ENCODE results near the gene FBXW8.

Gene FBXW8, protein sequence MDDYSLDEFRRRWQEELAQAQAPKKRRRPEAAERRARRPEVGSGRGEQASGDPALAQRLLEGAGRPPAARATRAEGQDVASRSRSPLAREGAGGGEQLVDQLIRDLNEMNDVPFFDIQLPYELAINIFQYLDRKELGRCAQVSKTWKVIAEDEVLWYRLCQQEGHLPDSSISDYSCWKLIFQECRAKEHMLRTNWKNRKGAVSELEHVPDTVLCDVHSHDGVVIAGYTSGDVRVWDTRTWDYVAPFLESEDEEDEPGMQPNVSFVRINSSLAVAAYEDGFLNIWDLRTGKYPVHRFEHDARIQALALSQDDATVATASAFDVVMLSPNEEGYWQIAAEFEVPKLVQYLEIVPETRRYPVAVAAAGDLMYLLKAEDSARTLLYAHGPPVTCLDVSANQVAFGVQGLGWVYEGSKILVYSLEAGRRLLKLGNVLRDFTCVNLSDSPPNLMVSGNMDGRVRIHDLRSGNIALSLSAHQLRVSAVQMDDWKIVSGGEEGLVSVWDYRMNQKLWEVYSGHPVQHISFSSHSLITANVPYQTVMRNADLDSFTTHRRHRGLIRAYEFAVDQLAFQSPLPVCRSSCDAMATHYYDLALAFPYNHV

DNA sequence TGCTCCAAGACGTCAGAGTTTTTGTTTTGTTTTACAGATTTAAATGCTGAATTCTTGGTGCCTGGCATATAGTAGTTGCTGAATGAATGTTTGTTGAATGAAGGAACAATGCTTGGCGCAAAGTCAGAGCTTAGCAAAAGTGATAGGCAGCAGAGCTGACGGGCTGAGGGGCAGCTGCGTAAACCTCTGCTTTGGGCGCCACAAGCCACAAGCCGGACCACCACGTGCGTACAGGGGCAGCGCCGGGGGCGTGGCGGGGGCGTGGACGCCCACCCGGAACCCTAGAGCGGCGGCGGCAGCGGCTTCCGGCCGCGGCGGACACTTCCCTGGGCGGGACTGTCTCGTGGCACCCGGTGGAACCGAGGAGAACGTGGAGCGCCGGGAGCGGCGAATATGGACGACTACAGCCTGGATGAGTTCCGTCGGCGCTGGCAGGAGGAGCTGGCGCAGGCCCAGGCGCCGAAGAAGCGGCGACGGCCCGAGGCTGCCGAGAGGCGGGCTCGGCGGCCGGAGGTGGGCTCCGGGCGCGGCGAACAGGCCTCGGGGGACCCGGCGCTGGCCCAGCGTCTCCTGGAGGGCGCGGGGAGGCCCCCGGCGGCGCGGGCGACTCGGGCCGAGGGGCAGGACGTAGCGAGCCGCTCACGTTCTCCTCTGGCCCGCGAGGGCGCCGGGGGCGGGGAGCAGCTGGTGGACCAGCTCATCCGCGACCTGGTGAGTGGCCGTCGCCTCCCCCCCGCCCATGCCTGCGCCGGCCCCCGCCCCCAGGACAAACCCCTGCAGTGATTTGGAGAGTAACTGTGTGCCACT lies at the start of gene FBXW8:
TSS of gene FBXW8 (plus strand) at position 306 of the 807 bp plus-strand sequence. CDS start at position 394, 88 bp downstream.
- no peak for FAIRE-seq

DNA sequence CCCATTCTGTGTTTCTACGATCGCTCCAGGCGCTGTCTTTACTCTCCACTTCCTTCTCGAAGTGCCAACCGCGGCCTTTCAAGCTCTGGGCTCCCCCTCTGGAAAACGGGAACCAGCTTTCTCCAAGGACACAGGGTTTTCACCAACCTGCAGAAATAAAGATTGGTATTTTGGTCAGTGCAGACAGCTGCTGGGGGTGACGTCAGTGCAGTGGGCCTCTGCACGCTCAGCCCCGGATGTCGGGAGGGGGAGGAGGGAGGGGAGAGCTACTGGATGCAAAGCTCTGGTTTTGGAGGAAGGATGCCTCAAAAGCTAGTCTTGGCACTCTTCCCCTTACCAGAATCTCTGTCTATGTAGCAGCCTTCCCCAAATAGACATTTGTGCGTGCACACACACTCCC lies 49.4 kb upstream of the FBXW8 start:
- no peak for FAIRE-seq

DNA sequence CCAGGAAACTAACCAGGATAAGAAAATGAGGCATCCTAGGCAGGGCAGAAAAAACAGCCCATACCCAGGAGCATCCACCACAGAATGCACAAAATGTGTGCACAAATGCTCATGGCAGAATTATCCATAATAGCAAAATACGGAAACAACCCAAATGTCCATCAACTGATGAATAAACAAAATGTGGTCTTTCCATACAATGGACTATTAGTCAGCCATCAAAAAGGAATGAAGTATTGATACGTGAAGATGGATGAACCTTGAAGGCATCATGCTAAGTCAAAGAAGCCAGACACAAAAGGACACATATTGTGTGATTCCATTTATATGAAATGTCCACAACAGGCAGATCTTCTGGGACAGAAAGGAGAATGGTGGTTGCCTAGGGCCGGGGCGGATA lies 48.6 kb upstream of the FBXW8 start:
- FAIRE-seq, result no peak

DNA sequence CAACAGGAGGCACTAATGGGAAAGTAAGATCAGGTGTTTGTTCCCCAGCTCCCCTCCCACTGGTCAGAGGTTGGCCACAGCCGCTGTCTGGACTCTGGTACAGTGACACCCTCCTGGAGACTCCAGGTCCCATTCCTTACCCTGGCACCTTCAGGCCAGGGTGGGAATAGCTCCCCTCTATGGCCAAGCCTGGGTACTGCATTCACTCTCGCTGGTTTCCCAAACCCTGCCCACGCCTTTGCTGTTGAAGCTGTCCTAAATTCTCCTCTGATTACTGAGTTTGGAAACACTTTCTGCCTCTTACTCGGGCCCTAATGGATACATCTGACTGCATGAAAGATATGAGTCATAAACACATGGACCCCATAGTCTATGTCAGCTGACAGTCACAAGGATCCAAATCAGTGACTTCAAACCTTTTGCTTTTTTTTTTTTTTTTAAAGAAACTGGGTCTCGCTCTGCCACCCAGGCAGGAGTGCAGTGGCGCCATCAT lies 47.4 kb upstream of the FBXW8 start:
- FAIRE-seq, result no peak

DNA sequence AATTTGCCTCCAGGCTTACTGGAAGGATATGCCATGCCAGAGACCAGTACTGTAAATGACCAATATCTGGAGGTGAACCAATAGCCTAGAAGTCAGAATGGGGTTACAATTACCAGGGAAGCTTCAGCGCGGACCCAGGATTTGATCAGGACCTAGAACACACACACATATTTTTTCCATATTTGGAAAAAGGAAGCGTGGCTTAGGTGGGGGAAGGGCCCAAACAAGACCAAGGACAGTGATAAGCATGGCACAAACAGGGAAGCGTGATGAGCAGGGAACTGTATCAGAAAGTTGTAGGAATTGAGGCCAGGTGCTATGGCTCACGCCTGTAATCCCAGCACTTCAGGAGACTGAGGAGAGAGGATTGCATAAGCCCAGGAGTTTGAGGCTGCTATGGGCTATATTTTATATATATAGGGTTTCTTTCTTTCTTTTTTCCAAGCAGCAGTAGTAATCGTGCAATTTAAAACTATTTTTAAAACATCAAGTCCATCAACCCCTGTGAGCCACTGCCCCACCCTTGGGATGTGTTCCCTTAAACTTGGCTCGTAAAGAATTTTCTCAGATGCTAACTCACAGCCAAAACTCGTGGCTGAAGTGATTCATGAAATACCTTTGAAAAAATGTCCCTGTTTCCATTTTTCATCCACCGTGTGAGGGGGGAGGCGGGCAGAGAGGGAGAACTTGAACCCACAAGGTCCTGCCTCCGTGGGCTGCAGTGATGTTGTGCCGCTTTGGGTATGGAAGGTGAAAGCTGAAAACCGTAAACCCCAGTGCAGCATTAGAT lies 46.2 kb upstream of the FBXW8 start:
- no peak for FAIRE-seq

DNA sequence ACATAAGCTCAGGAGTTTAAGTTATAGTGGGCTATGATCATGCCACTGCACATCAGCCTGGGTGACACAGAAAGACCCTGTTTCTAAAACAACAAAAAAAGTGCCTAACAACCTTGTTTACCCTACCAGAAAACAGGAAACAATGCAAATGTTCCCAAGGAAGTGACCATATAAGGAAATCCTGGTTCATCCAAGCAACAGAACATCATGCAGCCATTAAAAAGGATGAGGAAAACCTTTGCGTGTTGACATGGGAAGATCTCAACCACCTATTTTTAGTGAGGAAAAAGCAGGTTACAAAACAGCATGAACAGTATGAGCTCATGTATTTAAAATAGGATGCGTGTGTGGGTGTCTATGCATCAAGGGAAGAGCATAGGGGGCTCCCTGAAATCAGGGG lies 43.2 kb upstream of the FBXW8 start:
- no peak for FAIRE-seq

DNA sequence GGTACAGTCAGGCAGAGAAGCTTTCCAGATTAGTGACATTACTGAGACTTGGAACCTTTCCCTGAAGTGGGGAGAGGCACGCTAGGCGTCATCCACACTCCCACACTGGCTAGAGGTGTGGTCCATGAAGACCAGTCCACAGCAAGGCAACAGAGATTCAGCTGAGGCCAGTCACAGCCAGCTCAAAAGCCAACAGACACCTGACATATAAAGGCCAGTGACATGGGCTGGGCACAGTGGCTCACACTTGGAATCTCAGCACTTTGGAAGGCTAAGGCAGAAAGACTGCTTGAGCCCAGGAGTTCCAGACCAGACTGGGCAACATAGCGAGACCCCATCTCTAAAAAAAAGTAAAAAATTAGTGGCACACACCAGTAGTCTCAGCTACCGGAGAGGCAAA lies 40.4 kb upstream of the FBXW8 start:
- no peak for FAIRE-seq

DNA sequence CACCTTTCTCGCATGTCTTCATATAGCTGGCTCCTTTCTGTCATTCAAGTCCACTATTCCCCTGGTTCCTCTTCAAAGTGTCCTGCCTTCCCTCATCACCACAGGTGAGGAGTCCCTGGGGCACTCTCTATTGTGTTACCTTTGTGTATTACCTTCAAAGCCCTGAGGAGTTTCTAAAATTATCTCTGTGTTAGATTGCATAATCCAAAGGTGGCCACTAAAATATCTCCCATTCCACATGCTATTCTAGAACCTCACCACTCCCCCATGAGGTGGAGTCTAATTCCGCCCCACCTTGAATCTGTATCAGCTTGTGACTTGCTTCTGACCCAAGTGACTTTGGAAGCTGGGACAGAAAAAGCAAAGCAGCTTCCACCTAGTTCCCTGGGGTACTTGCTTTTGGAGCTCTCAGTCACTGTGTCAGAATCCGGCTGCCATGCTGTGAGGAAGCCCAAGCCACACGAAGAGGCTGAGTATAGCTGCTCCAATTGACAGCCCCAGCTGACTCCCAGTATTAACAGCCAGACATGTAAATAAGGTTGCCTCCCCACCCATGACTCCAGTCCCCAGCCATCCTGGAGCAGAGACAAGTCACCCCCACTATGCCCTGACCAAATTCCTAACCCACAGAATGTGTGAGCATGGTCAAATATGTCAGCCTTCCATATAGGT lies 36.3 kb upstream of the FBXW8 start:
- FAIRE-seq, result no peak

DNA sequence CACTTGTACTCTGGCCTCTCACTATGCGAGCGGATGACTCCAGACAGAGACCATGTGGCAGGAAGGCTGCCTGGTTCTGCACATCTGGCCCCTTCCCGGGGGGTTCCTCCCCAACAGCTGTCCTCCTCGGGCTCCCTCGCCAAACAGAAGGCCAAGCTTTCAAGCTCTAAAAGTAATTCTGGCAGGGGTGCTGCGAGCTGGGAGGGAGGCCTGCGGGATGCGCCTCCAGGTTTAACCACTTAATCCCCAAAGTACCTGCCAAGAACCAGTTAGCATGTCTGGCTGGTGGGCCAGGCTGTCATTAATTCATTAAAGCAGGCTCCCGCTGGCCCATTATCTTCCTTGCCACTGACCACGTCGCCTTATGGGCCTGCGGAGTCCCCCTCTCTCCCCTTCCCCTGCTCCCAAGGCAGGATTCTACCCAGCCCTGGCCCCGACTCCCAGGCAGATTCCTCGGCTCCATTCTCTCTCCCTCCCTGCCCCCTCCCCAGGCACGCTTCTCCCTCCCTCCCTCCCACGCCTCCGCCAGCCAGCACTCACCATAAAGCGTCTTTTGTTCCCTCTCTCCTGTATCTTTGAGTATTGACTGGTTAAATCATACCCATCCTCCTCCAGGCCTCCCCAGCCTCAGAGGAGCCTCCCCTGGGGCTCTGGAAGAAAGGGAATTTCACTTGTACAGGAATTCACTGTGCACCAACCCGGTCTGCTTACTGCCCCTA lies 34.4 kb upstream of the FBXW8 start:
- FAIRE-seq, result no peak

DNA sequence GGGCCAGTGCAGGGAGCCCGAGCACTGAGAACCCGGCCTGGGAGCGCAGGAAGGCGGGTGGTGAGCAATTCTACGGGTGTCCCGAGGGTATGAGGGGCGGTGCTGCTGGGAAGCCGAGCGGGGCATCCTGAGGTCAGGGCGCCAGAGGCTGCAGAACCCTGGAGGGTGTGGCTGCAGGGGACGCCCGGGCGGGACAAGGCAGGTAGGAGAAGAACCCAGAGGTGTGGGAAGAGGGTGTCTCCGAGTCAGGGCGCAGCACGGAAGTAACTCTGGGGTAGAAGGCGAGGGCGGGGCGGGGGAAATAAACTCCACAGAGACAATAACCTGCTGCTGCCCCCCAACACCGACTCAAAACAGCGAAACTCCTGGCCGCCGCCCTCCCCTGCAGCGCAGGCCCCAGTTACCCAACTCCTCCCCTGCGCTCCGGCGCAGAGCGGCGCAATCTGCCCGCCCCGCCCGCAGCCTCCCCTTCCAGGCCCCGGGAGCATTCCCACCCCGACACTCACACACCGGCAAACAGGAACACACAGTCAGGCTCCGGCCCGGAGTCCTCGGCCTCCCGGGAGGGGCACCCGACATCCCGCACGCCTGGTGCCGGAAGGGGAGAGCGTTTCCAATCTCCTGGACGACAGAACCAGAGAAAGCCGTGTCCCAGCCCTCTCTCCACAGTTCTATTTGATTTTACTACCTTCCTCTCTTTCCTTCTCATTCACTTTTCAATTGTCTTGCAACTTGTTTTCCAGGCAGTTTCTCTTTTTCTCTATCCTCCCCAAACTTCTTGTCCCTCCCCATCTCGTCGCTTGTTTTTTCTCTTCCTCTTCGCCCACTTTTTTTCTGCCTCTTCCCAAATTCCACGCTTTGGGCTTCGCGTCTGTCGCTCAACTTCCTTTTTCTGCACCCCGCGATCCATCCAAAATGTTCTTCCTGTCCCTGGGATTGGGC lies 31.9 kb upstream of the FBXW8 start:
- FAIRE-seq, result no peak

DNA sequence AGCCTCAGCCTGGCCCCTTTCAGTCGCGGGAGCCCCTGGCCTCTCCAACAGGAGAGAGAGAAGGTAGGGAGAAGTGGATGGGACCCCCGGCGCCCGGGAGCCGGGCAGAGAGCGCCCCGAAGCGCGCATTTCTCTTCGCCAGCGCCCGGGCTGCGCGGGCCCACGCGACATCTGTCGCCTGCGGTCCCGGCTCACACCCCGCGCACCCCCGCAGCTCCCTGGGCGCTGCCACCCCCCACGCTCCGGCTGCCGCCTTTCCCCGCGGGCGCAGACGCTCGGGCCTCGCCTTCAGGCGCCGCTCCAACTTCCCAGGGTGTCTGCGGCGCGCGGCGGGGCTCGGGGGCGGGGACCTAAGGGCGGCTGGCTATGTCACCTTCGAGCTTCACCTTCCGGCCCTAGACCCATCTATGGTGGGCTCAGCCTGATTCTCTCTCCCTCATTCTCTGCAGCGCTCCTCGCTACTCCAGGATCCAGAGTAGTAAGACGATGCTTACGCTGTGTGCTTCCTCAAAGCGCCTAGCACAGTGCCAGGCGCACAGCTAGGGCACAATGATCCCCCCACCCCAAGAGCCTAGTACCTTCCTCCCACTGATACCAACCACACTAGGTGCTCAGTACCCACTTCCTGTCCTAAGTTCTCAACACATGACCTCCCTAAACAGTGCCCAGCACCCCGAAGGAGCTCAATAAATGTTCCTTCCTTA lies 31.1 kb upstream of the FBXW8 start:
- FAIRE-seq, result no peak

DNA sequence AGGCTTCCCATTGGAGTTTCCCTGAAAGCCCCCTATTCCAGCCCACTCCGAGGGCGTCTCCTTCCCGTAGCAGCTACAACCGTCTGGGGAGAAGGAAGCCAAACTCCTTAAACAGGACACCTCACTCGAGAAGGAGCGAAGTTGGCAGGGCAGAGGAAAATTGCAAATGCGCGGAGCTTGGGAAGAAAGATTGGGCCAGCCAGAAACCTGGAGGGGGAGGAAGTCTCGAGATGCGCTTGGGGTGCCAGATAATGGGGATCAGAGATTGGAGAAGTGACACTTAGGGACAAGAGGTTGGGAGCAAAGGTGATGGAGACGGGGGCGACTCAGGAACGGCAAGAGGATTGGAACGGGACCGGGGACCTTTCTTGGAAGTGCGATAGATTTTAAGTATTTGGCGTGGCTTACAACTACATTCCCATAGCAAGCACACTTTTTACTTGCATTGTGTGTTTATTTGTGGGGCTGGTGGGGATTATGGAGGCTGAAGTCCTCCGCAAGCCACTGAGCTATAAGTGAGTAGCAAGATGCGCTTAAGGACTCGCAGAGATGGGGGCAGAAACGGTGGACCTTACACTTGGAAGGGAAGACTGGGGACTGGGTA lies 30.4 kb upstream of the FBXW8 start:
- no peak for FAIRE-seq

DNA sequence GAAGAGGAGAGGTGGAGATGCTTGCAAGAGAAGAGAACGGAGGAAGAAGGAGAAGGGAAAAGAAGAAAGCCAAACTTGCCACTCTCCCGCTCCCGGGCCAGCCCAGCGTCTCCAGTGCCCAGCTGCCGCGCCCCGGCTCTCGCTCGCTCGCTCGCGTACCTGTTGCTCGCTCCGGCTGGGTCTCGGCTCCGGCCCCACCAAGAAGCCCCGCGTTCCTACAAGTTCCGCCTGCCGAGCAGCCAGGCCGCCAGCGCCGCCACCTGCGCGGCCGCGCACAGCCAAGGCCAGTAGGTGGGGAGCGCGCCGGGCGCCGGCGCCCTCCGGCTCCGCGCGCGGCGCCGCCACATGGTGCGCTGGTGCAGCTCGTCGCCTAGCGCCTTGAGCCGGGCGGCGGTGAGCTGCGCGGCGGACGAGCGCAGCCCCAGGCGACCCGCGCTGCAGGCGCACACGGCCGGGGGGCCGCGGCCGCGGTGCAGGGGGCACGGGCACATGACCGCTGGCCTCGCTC lies 29.9 kb upstream of the FBXW8 start:
- FAIRE-seq, result no peak

DNA sequence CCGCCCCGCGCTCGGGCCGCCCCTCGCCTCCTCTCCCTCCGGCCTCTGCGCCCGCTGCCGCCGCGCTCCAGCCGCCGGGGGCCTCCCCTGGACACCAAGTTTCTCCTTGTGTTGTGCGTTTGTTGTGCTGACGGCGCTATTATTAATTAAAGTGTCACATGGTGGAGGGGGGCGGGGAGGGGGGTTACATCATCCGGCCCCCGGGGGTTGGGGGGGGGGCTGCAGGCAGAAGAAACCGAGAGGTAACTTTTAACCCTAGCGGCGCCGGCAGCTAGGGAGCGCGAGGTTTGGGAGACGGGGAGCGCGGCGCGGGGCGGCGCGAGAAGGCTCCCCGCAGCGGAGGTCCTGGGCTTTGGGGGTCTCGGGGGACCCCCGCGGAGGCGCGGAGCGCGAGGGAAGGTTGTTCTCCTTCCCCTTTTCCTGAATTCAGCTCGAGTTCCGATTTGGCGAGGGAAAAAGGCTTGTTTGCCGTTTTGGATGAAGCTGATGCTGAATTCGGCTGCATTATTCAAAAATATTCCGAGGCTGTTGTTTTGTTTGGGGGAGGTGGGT lies 29.3 kb upstream of the FBXW8 start, which contains the start of gene HRK:
TSS of gene HRK (minus strand) at position 117 of the 552 bp plus-strand sequence. CDS start 134 bp downstream, outside the sequence.
- FAIRE-seq, result no peak

DNA sequence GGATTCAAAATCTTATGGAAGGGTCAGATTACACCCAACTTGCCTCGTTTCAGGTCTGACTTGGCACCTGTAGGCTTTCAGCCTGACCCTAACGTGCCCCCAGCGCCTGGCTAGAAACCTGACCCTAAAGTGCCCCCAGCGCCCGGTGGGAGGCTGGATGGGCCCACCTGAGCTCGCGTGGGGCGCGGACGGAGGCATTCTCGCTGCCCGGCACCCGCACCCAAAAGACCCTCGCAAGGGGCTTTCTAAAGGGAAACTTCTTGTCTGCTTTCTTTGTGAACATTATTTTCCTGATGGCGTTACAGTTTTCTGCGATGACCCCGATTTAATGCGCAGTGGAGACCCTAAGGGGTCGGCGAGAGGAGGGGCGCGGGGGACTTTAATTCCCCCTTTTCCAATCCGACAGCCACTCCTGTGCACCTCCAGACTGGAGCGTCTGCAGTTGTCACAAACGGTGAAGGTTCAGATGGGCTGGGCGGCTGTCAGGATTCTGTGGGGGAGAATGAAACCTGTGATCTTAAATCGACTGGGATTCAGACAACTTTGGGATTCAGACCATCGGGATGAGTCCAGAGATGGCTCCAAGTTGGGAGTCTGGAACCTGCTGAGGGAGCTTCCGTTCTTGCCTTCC lies 28.8 kb upstream of the FBXW8 start:
- FAIRE-seq, result no peak

DNA sequence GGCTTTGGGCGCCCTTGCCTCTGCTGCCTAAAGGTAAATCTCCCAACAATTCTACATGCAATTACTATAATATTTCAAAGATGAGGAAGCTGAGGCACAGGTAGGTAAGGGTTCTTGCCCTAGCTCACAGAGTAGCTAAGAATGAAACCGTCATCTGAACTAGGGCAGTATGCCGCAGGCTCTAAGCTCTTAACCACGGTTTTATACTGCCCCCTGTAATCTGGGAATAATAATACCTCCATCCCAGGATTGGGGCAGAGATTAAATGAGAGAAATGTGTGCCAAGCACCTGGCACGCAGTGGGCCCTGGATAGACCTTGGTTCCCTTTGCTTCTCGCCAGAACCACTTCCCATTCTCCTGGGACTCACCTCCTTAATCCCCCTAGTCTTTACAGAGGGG lies 28.0 kb upstream of the FBXW8 start:
- no peak for FAIRE-seq

DNA sequence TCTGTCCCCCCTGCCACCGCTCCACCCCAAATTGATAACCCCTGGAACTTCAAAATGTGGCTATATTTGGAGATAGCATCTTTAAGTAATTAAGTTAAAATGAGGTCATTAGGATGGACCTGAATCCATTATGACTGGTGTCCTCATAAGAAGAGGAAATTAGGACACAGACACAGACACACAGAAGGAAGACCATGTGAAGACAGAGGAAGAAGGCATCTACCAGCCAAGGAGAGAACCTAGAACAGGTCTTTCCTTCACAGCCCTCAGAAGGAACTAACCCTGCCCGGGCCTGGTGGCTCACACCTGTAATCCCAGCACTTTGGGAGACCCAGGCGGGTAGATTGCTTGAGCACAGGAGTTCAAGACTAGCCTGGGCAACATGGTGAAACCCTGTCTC lies 25.9 kb upstream of the FBXW8 start:
- no peak for FAIRE-seq

DNA sequence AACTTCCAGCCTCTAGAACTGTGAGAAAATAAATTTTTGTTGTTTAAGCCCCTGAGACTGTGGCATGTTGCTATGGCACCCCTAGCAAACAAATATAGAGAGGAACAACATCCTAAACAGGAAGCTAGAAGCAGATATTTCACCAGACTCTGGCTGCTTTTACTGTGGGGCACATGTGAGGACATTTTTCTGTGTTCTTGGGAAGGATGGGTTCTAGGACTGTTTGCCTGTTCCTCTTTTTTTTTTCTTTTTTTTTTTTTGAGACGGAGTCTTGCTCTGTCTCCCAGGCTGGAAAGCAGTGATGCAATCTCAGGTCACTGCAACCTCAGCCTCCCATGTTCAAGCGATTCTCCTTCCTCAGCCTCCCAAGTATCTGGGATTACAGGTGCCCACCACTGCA lies 25.3 kb upstream of the FBXW8 start:
- no peak for FAIRE-seq
